Measurements from ENCODE around the gene ZNF76. TPM values are rescaled to one million over a fixed set of nuclear protein-coding genes. Genes with fewer than 3 reads are reported as not detected.
A peak's percentile ranks its signal among the peaks of the same experiment; 100 is the strongest.

ZNF76 gene
- total RNA-seq, 1 donor from 2014 or later = 45.0 TPM

GRCh38 chr6:35312076-35312800 is 52.7 kb downstream of the ZNF76 start:
- no peaks in the 10 kb centered on the region for H3K36me3 Mint-ChIP-seq (ENCODE audit: low read depth)
- H3K27ac Mint-ChIP-seq (ENCODE audit: unreplicated experiment) = no peak overlapping the region
- no peaks in the 10 kb centered on the region for H3K9me3 Mint-ChIP-seq
- peaks cover 15% of the 10 kb centered on the region for H3K27me3 Mint-ChIP-seq (ENCODE audit: low read depth)
- H3K4me1 Mint-ChIP-seq = peaks cover 10% of the 10 kb centered on the region
- DNase-seq (ENCODE audit: low read depth, low spot score) = no peak
- H3K4me3 Mint-ChIP-seq = no peak overlapping the region
- TF ChIP-seq, protein P1, sequence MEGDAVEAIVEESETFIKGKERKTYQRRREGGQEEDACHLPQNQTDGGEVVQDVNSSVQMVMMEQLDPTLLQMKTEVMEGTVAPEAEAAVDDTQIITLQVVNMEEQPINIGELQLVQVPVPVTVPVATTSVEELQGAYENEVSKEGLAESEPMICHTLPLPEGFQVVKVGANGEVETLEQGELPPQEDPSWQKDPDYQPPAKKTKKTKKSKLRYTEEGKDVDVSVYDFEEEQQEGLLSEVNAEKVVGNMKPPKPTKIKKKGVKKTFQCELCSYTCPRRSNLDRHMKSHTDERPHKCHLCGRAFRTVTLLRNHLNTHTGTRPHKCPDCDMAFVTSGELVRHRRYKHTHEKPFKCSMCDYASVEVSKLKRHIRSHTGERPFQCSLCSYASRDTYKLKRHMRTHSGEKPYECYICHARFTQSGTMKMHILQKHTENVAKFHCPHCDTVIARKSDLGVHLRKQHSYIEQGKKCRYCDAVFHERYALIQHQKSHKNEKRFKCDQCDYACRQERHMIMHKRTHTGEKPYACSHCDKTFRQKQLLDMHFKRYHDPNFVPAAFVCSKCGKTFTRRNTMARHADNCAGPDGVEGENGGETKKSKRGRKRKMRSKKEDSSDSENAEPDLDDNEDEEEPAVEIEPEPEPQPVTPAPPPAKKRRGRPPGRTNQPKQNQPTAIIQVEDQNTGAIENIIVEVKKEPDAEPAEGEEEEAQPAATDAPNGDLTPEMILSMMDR (conservative IDR thresholded peaks at IDR 0.05) = no peak

DNA sequence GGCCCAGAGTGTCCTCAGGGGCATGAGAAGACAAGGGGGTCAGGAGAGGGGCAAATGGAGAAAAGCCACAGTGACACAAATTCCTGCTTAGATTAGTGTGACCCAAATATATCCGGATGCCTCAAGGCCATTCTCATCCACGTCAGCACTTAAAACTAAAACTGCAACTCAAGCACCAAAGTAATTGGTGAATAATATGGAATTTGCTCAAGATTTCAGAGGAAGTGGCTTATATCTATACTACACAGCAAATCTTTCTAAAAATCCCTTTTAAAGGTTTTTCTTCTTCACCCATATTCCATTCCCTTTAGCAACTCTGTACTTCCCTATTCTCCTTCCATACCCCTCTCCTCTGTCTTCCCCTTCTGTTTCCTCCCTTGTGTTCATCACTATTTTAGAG is 53.3 kb downstream of the ZNF76 start:
- no peak for DNase-seq (ENCODE audit: low read depth, low spot score)
- TF ChIP-seq, protein P1 (conservative IDR thresholded peaks at IDR 0.05) = no peak
- H3K4me1 Mint-ChIP-seq = peaks cover 16% of the 10 kb centered on the region
- H3K27ac Mint-ChIP-seq (ENCODE audit: unreplicated experiment) = no peak overlapping the region
- no peaks in the 10 kb centered on the region for H3K9me3 Mint-ChIP-seq
- no peaks in the 10 kb centered on the region for H3K36me3 Mint-ChIP-seq (ENCODE audit: low read depth)
- H3K27me3 Mint-ChIP-seq (ENCODE audit: low read depth) = peaks cover 16% of the 10 kb centered on the region
- no peak overlapping the region for H3K4me3 Mint-ChIP-seq

DNA sequence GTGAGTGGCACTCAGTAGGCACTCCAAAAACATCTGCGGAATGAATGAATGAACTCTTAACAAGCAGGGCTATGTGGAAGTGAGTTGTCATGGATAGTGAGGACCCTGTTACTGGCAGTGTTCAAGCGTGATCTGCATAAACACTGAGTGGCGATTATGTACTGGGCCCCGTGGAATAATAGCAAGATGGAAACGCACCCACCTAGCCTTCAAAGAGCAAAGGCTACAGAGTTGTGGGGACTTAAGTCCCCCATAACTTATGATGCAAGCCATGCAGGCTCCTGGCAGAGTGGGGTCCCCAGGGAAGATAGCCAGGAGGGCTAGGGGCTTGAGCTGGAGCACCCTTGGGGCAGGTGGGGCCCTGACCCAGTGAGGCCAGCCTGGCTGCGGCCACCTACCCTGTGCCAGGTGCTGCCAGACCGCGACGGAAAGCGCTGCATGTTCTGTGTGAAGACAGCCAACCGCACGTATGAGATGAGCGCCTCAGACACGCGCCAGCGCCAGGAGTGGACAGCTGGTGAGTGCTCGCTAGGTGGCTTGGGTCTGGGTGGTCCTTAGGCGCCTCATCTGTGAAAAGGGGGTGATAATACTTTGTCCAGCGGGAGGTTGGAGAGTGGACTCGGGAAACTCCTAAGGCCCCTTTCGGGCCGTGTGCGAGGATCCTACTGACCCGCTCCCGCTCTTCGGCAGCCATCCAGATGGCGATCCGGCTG is 58.1 kb downstream of the ZNF76 start:
- peak; percentile 30 for DNase-seq (ENCODE audit: low read depth, low spot score)
- peaks cover 19% of the 10 kb centered on the region for H3K27me3 Mint-ChIP-seq (ENCODE audit: low read depth)
- TF ChIP-seq, protein P1 (conservative IDR thresholded peaks at IDR 0.05) = no peak
- peak overlapping the region; percentile 90 for H3K4me3 Mint-ChIP-seq
- H3K4me1 Mint-ChIP-seq = peaks cover 24% of the 10 kb centered on the region
- peak overlapping the region; percentile 91 for H3K27ac Mint-ChIP-seq (ENCODE audit: unreplicated experiment)
- H3K9me3 Mint-ChIP-seq = no peaks in the 10 kb centered on the region
- no peaks in the 10 kb centered on the region for H3K36me3 Mint-ChIP-seq (ENCODE audit: low read depth)

GRCh38 chr6:35318196-35319171 is 58.9 kb downstream of the ZNF76 start:
- Mint-ChIP-seq H3K4me3 (peak overlapping the region; percentile 90), H3K4me1 (peaks cover 18% of the 10 kb centered on the region), H3K36me3 (ENCODE audit: low read depth) (no peaks in the 10 kb centered on the region), H3K27ac (ENCODE audit: unreplicated experiment) (peak overlapping the region; percentile 91), H3K9me3 (no peaks in the 10 kb centered on the region), H3K27me3 (ENCODE audit: low read depth) (peaks cover 19% of the 10 kb centered on the region)
- peak; percentile 97 for DNase-seq (ENCODE audit: low read depth, low spot score)
- TF ChIP-seq, protein P1 (conservative IDR thresholded peaks at IDR 0.05) = no peak

DNA sequence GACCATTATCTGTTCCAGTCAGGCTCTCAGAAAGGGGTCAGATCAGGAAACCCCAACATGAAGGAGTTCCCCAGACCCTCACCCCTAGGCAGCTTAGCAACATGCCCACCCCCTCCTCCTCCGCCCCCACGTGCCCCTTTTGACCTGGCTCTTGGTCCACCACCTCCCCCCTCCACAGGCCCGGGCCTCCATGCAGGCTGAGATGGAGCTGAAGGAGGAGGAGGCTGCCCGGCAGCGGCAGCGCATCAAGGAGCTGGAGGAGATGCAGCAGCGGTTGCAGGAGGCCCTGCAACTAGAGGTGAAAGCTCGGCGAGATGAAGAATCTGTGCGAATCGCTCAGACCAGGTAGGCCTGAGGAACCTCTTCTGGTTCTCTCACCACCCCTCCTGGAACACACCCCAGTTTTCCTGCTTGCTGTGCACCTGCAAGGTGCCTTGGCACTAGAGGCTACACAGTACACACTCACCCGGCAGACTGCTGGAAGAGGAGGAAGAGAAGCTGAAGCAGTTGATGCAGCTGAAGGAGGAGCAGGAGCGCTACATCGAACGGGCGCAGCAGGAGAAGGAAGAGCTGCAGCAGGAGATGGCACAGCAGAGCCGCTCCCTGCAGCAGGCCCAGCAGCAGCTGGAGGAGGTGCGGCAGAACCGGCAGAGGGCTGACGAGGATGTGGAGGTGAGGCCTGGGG is 60.0 kb downstream of the ZNF76 start:
- H3K9me3 Mint-ChIP-seq = no peaks in the 10 kb centered on the region
- TF ChIP-seq, protein P1 (conservative IDR thresholded peaks at IDR 0.05) = no peak
- H3K27ac Mint-ChIP-seq (ENCODE audit: unreplicated experiment) = no peak overlapping the region
- no peak overlapping the region for H3K4me3 Mint-ChIP-seq
- H3K4me1 Mint-ChIP-seq = peaks cover 16% of the 10 kb centered on the region
- H3K36me3 Mint-ChIP-seq (ENCODE audit: low read depth) = no peaks in the 10 kb centered on the region
- no peak for DNase-seq (ENCODE audit: low read depth, low spot score)
- peaks cover 17% of the 10 kb centered on the region for H3K27me3 Mint-ChIP-seq (ENCODE audit: low read depth)

Data from neural crest cell (in vitro differentiated cells).